Measurements from ENCODE around the gene SERPINB6. TPM values are rescaled to one million over a fixed set of nuclear protein-coding genes. Genes with fewer than 3 reads are reported as not detected.

SERPINB6 gene
- total and polyA plus RNA-seq, 2 of the 4 experiments (the other 2 are of a cell fraction) = 37.1 to 91.1 TPM

- peak overlapping the region; percentile 72 for H3K4me3 ChIP-seq (ENCODE audit: insufficient read depth, low read depth, low read length)
- H2BK20ac ChIP-seq (ENCODE audit: low read depth, low read length) = peak overlapping the region; percentile 98
- H3K27me3 ChIP-seq (ENCODE audit: control insufficient read depth, insufficient read depth, low read length) = no peaks in the 10 kb centered on the region
- peak overlapping the region; percentile 100 for H4K5ac ChIP-seq (ENCODE audit: low read depth, low read length)
- peak overlapping the region; percentile 100 for H3K23ac ChIP-seq (ENCODE audit: low read depth, low read length)
- WGBS, 2 experiments (ENCODE audit: extremely low coverage in 2 of 2, insufficient read length in 1 of 2) = 0% methylated on average over 6 of the region's 22 CpGs; no CpG with 5 or more reads in 1 of the 2 experiments
- H3K14ac ChIP-seq (replicated peaks; ENCODE audit: low read depth, low read length) = peak overlapping the region; percentile 100
- ChIA-PET POLR2A (ENCODE audit: unreplicated experiment) (interaction anchor here (0.5 to 1.8 kb wide), 7 partner anchors 37 to 657 kb away, joined by 3 to 8 read pairs (median 4); no protein-coding TSS in a partner anchor), CTCF (interaction anchor here (0.6 to 3.1 kb wide), 14 partner anchors 12 to 1393 kb away, joined by 3 to 37 read pairs (median 5); no protein-coding TSS in a partner anchor)
- H2BK5ac ChIP-seq (ENCODE audit: low read depth, low read length, poor library complexity, severe bottlenecking) = peak overlapping the region; percentile 100
- H2AK5ac ChIP-seq (ENCODE audit: low read depth, low read length) = peak overlapping the region; percentile 99
- H2BK15ac ChIP-seq (ENCODE audit: low read depth, low read length) = peak overlapping the region; percentile 93; the same call in 2 of the 3 replicates
- H4K91ac ChIP-seq (ENCODE audit: insufficient read depth, low read depth, low read length) = peak overlapping the region; percentile 100
- H3K4ac ChIP-seq (ENCODE audit: low read depth, low read length) = peak overlapping the region; percentile 100
- no TSS peak for BruUV-seq (replicated peaks)
- no peaks in the 10 kb centered on the region for H3K36me3 ChIP-seq (ENCODE audit: control insufficient read depth, insufficient read depth, low read length)
- in situ Hi-C loops (cut with MboI; ENCODE audit: low sequenced_read_pairs) (loop anchor here (10.0 kb wide), 2 partner anchors 65 to 265 kb away; partner anchors contain the start of gene PSMG4), dilution Hi-C loops (cut with HindIII; ENCODE audit: low sequenced_read_pairs, unreplicated experiment) (no loop called here), intact Hi-C loops (cut with micrococcal nuclease) (loop anchor here (1.0 to 10.0 kb wide), 5 partner anchors 37 to 1392 kb away; partner anchors contain the start of gene WRNIP1)
- peak overlapping the region; percentile 99 for H3K9ac ChIP-seq (ENCODE audit: low read depth, low read length)
- peak overlapping the region; percentile 78 to 100 for H4K8ac ChIP-seq (ENCODE audit: low read depth in 2 of 2, low read length in 2 of 2)
- peak overlapping the region; percentile 99 for H2AK9ac ChIP-seq (replicated peaks; ENCODE audit: low read depth, low read length, poor library complexity)
- peak overlapping the region; percentile 98 for H3K27ac ChIP-seq (ENCODE audit: insufficient read depth, low read length)
- H2BK120ac ChIP-seq (ENCODE audit: low read depth, low read length) = peak overlapping the region; percentile 100
- peak overlapping the region; percentile 99 for H3K18ac ChIP-seq (ENCODE audit: low read depth, low read length)
- H2AFZ ChIP-seq (replicated peaks; ENCODE audit: low read length, poor library complexity) = peak overlapping the region; percentile 95
- H3K9me3 ChIP-seq (ENCODE audit: control insufficient read depth, insufficient read depth, low read length) = no peaks in the 10 kb centered on the region
- no peaks in the 10 kb centered on the region for H4K20me1 ChIP-seq (ENCODE audit: insufficient read depth, low read length)
- H3K4me2 ChIP-seq (ENCODE audit: low read depth, low read length) = peak overlapping the region; percentile 91
- peak; percentile 95 for DNase-seq
- peaks cover 14% of the 10 kb centered on the region for H3K4me1 ChIP-seq (ENCODE audit: control insufficient read depth, insufficient read depth, low read length)
- peak overlapping the region; percentile 100 for H3K56ac ChIP-seq (ENCODE audit: extremely low read depth, insufficient read depth, low read length)
- H3K79me1 ChIP-seq (ENCODE audit: low read depth in 1 of 2, low read length in 2 of 2) = peaks cover 0 to 10% of the 10 kb centered on the region in 2 experiments; a peak in 1 of 4 replicates
- peaks cover 15% of the 10 kb centered on the region for H3K9me1 ChIP-seq (ENCODE audit: insufficient read depth, low read length)
- ATAC-seq (ENCODE audit: low read depth) = peak; percentile 53
- TF ChIP-seq USF2 (IDR thresholded peaks at IDR 0.05; ENCODE audit: low read depth, low read length) (no peak; the same call in 1 of the 2 replicates), ELK1 (IDR thresholded peaks at IDR 0.05; ENCODE audit: borderline replicate concordance, low read depth, low read length) (no peak), RAD21 (IDR thresholded peaks at IDR 0.05; ENCODE audit: low read length) (no peak; the same call in 1 of the 2 replicates), SMC3 (IDR thresholded peaks at IDR 0.05; ENCODE audit: low read depth, low read length) (no peak; the same call in 1 of the 2 replicates), BHLHE40 (IDR thresholded peaks at IDR 0.05; ENCODE audit: low read depth, low read length) (peak; percentile 94), MAZ (IDR thresholded peaks at IDR 0.05; ENCODE audit: borderline replicate concordance, low read depth, low read length) (no peak), RFX5 (IDR thresholded peaks at IDR 0.05; ENCODE audit: low read depth, low read length) (no peak), CEBPB (IDR thresholded peaks at IDR 0.05; ENCODE audit: low read depth, low read length) (peak; percentile 34; the same call in 1 of the 2 replicates), CTCF (conservative IDR thresholded peaks at IDR 0.05; ENCODE audit: low read depth, low read length) (no peak), MAFK (IDR thresholded peaks at IDR 0.05; ENCODE audit: low read depth, low read length) (no peak), FOS (IDR thresholded peaks at IDR 0.05; ENCODE audit: low read depth, low read length) (no peak), POLR2A (IDR thresholded peaks at IDR 0.05; ENCODE audit: low read depth, low read length) (peak; percentile 78)
These were observed 18.2 kb upstream of the SERPINB6 start for GRCh38 chr6:2989332-2990247.
